ENCODE measurements around the gene MUC6.

The MUC6 gene

DNA sequence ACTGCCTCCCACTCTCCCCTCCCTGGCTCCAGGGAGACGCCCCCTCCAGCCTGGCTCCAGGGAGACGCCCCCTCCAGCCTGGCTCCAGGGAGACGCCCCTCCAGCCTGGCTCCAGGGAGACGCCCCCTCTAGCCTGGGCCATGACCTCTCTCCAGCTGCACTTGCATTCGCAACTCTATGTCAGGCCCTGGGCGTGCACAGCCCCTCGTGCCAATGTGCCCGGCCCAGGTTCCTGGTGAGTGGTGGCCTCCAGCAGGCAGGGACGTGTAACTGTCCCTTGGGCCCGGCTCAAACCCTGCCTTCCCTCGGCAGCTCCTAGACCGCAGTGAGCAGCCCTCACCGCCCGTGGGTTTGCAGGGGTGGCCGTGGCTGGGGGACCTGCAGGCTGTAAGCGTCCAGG, 6.9 kb downstream of the MUC6 start:
- Mint-ChIP-seq H3K9me3 (no peaks in the 10 kb centered on the region), H3K27ac (no peak overlapping the region), H3K36me3 (ENCODE audit: low read depth) (no peaks in the 10 kb centered on the region), H3K4me1 (no peaks in the 10 kb centered on the region), H3K27me3 (no peaks in the 10 kb centered on the region), H3K4me3 (no peak overlapping the region)
- DNase-seq (no peak), ATAC-seq (no peak)

DNA sequence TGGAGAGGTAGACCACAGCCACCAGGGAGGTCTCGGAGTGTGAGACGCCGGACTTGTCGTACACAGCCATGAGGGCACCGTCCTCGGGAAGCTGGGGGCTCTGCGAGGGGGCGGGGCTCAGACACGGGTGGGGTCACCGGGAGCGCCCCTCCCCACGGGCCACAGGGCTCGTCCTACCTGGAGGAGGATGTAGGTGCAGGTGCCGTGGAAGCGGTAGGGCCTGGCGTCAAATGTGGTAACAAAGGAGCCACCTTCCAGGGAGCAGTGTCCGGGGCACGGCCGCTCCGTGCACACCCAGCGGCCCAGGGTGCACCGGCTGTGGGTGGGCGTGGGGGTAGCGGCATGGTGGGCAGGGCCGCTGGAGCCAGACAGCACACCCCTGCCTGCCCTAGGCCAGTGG, 7.5 kb downstream of the MUC6 start:
- no peak overlapping the region for H3K27ac Mint-ChIP-seq
- no peak for DNase-seq
- no peaks in the 10 kb centered on the region for H3K36me3 Mint-ChIP-seq (ENCODE audit: low read depth)
- no peak for ATAC-seq
- no peaks in the 10 kb centered on the region for H3K27me3 Mint-ChIP-seq
- no peaks in the 10 kb centered on the region for H3K9me3 Mint-ChIP-seq
- no peaks in the 10 kb centered on the region for H3K4me1 Mint-ChIP-seq
- H3K4me3 Mint-ChIP-seq: no peak overlapping the region

DNA sequence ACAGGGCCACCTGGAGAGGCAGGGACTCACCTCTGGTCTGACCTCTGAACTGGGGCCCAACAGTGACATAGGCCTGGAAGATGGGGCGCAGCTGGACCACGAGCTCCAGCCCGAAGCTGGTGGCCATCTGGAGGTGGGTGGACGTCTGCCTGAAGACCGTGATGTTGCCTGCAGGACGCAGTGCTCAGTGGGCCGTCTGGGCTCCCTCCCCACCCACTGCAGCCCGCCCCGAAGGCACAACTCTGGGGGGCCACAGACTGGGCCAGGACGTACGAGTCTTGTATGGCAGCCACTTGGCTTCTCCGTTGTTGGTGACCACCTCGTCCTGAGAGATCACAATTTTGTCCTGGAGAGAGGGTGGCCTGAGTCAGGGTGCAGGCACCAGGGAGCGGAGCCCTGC, 7.9 kb downstream of the MUC6 start:
- Mint-ChIP-seq H3K36me3 (ENCODE audit: low read depth) (no peaks in the 10 kb centered on the region), H3K27me3 (no peaks in the 10 kb centered on the region), H3K4me1 (no peaks in the 10 kb centered on the region), H3K9me3 (no peaks in the 10 kb centered on the region), H3K4me3 (no peak overlapping the region), H3K27ac (no peak overlapping the region)
- ATAC-seq (no peak), DNase-seq (no peak)

DNA sequence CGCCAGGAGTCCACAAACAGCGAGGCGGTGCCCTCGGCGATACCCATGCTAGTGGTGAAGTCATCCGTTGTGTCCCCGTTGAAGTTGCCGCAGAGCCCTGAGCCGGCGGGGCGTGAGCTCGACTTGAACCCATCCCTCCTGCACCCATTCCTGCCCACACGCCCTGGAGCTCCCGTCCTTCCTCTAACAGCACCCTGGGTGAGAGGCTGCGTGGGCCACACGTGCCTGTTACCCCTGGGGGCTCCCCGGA, 8.3 kb downstream of the MUC6 start:
- ATAC-seq: no peak
- Mint-ChIP-seq H3K9me3 (no peaks in the 10 kb centered on the region), H3K27me3 (no peaks in the 10 kb centered on the region), H3K4me1 (no peaks in the 10 kb centered on the region), H3K4me3 (no peak overlapping the region), H3K36me3 (ENCODE audit: low read depth) (no peaks in the 10 kb centered on the region), H3K27ac (no peak overlapping the region)
- DNase-seq: no peak

DNA sequence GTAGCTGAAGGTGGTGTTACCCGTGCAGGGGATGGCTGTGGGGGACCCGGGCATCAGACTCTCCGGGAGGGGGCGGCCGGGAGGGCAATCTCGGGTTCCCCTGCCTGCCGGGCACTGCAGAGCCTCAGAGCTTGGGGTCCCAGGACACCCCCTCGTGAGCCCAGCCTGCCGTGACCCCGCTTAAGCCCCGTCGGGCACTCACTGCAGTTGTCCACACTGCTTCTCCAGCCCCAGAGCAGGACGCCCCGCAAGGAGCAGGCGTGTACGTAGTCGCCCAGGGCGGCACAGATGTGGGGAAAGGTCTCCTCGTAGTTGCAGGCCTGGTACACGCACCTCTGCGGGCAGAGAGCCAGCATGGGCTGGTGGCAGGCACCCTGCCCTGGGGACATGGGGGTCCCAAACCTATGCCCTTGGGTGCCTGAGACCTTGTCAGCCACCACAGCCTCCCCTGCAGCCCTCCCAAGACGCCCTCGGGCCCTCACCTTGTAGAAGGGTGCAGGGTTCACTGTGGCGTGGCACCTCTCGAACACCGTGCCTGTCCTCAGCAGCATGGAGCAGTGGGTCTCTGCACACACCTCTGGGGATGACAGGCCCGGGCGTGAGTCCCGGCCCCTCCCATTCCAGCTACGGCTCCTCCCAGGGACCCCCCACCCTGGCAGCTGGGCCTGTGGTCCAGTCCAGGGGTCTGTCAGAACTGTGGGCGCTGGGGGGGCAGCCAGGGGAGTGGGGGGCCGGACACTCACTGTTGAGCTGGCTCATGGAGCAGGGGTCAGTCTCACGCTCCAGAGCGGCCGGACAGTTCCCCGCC, 8.8 kb downstream of the MUC6 start:
- no peak for ATAC-seq
- no peak overlapping the region for H3K27ac Mint-ChIP-seq
- H3K4me1 Mint-ChIP-seq: no peaks in the 10 kb centered on the region
- no peak overlapping the region for H3K4me3 Mint-ChIP-seq
- no peak for DNase-seq
- no peaks in the 10 kb centered on the region for H3K27me3 Mint-ChIP-seq
- no peaks in the 10 kb centered on the region for H3K9me3 Mint-ChIP-seq
- no peaks in the 10 kb centered on the region for H3K36me3 Mint-ChIP-seq (ENCODE audit: low read depth)

DNA sequence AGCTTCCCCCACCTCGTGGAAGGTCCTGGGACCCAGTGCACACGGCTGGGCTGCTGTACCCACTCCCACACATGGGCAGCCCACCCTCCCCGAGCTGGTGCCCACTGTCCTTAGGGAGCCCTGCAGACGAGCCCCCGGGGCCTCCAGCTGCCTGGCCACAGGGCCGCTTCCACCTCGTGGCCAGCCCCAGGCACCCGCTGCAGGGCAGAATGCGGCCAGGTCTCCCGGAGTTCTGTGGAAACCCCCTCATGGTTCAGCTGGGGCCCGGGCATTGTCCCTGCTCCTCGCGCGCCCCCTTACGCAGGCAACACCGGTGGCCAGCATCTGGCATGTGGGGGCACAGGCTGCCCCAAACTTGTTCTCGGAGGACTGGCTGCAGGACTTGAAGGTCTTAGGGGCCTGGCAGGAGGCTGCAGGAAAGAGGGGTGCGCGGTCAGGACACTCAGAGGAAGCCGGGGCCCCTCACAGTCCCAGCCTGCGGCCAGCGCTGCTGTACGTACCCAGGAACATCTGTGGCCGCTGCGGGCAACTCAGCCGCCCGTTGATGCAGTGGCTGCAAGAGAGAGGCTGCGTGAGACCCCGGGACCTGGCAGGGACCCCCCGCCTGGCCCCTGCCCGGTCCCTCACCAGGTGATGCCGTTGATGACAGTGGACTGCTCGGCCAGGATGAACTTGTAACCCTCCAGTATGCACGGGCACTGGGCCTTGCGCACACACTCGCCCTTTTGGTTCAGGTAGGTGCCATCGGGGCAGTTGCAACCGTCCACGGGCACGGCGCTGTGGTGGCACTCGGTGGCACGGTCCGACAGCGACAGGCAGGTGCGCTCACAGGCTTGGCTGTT, 9.7 kb downstream of the MUC6 start:
- H3K27me3 Mint-ChIP-seq: no peaks in the 10 kb centered on the region
- H3K36me3 Mint-ChIP-seq (ENCODE audit: low read depth): no peaks in the 10 kb centered on the region
- no peak overlapping the region for H3K4me3 Mint-ChIP-seq
- no peak for DNase-seq
- H3K4me1 Mint-ChIP-seq: no peaks in the 10 kb centered on the region
- no peak overlapping the region for H3K27ac Mint-ChIP-seq
- no peak for ATAC-seq
- H3K9me3 Mint-ChIP-seq: no peaks in the 10 kb centered on the region

DNA sequence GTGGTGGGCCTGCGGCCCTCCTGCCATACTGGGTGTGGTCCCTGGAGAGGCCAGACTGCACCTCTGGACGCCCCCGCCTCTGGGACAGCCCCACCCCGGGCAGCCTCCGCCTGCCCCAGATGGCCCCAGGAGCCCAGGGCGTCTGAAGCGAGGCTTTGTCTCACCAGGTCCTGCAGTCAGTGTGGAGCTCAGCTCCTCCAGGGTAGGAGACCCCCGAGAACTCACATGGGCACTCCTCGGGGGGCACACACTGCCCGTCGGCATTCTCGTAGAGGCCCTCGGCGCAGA, 10.4 kb downstream of the MUC6 start:
- no peaks in the 10 kb centered on the region for H3K36me3 Mint-ChIP-seq (ENCODE audit: low read depth)
- no peaks in the 10 kb centered on the region for H3K4me1 Mint-ChIP-seq
- no peak overlapping the region for H3K4me3 Mint-ChIP-seq
- no peaks in the 10 kb centered on the region for H3K27me3 Mint-ChIP-seq
- ATAC-seq: no peak
- no peak for DNase-seq
- H3K9me3 Mint-ChIP-seq: no peaks in the 10 kb centered on the region
- H3K27ac Mint-ChIP-seq: no peak overlapping the region

DNA sequence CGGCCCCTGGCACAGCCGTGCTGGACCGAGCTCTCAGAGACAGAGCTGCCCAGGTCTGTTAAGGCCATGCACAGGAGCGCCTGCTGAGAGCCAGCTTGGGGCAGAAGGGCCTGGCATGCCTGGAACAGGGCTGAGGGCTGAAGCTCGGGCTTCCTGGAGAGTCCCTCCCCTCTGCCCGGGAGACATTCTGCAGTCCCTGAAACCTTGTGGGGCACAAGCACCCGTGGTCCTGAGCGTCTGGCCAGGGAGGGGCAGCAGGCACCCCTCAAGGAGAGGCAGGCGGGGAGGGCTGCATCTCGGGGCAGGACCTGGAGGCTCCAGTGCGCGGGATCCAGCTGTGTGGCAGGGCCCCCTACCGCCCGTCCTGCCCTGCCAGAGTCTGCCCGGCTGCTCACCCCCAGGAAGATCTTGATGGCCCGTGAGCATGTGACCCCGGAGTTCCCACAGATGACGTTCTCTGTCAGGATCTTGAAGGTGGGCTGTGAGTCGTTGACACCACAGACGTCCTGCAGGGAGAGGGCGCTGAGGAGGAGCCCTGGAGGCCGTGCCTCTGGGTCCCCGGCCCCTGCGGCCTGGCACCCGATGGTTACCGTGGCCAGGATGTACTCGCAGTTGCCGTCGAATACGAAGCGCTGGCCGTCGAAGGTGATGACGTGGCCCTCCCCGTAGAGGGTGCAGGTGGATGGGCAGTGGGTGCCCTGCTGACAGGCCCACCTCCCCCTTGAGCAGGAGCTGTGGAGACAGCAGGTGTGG, 10.9 kb downstream of the MUC6 start:
- Mint-ChIP-seq H3K4me3 (no peak overlapping the region), H3K36me3 (ENCODE audit: low read depth) (no peaks in the 10 kb centered on the region), H3K9me3 (no peaks in the 10 kb centered on the region), H3K27me3 (no peaks in the 10 kb centered on the region), H3K27ac (no peak overlapping the region), H3K4me1 (no peaks in the 10 kb centered on the region)
- ATAC-seq: no peak
- DNase-seq: no peak

DNA sequence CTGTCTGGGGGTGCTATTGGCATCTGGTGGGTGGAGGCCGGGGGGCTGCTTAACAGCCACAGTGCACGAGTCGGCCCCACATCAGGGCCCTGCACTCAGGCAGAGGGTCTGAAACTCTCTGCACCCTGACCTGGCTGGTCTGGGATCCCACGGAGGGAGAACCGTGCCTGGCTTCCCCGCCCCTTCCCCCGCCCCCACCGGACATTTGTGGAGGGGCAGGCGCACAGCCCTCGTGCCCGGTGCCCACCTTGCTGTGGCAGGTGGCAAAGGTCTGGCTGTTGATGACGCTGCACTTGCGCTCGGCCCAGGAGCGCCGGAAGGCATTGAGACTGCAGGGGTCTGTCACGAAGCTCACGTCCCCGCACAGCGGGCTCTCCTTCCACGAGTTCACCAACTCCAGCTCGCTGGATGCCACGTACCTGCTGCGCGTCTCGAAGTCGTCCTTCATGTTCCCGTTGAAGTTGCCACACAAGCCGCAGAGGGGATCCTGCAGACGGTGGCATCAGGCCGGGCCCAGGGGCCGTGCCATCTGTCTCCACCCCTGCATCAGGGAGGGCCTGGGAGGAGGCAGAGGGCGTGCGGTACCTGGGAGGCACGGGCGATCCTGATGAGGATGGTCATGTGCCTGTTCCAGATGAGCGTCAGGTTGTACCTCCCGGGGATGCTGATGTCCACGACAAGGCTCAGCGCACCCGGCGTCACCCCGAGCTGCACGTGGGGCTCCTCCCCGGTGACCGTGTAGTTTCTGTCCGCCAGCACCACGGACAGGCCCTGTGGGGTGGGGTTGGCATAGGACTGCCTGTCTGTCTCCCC, 11.7 kb downstream of the MUC6 start:
- ATAC-seq: no peak
- H3K27ac Mint-ChIP-seq: no peak overlapping the region
- no peaks in the 10 kb centered on the region for H3K9me3 Mint-ChIP-seq
- H3K36me3 Mint-ChIP-seq (ENCODE audit: low read depth): no peaks in the 10 kb centered on the region
- no peaks in the 10 kb centered on the region for H3K27me3 Mint-ChIP-seq
- no peak overlapping the region for H3K4me3 Mint-ChIP-seq
- DNase-seq: no peak
- H3K4me1 Mint-ChIP-seq: no peaks in the 10 kb centered on the region

DNA sequence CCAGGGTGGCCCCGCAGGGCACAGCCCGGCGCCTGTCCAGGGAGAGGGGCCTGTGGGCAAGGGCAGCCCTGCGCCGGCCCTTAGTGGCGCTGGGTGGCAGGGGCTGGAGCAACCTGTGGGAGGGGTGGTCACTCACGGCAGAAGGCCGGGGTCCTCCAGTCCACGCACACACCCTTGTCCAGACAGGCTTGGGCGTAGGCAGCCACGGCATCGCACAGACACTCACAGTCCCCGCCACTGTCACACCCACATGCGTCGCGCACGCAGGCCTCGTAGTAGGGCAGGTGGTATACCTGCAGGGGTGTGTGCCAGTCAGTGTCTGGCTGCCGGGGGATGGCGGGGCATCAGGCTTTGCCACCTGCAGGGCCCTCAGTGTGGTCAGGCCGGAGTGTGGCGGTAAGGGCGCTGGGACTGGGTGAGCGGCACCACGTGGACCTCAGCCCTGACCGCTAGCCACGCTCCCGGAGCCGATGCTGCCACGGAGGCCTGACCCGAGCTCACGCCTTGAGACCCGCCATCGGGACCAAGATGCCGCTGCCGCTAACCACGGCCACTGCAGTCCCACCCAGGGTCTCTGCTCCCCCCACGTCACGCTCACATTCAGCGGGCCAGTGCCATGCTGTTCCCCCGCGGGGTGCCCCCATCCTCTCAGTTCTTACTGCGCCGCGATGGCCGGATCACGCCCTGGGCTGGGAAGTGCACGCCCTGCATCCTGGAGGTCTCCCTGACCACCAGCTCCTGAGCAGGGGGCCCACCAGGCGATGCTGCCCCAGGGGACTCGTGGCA, 12.5 kb downstream of the MUC6 start:
- Mint-ChIP-seq H3K9me3 (no peaks in the 10 kb centered on the region), H3K27me3 (no peaks in the 10 kb centered on the region), H3K36me3 (ENCODE audit: low read depth) (no peaks in the 10 kb centered on the region), H3K4me3 (no peak overlapping the region), H3K27ac (no peak overlapping the region), H3K4me1 (no peaks in the 10 kb centered on the region)
- ATAC-seq (no peak), DNase-seq (no peak)

DNA sequence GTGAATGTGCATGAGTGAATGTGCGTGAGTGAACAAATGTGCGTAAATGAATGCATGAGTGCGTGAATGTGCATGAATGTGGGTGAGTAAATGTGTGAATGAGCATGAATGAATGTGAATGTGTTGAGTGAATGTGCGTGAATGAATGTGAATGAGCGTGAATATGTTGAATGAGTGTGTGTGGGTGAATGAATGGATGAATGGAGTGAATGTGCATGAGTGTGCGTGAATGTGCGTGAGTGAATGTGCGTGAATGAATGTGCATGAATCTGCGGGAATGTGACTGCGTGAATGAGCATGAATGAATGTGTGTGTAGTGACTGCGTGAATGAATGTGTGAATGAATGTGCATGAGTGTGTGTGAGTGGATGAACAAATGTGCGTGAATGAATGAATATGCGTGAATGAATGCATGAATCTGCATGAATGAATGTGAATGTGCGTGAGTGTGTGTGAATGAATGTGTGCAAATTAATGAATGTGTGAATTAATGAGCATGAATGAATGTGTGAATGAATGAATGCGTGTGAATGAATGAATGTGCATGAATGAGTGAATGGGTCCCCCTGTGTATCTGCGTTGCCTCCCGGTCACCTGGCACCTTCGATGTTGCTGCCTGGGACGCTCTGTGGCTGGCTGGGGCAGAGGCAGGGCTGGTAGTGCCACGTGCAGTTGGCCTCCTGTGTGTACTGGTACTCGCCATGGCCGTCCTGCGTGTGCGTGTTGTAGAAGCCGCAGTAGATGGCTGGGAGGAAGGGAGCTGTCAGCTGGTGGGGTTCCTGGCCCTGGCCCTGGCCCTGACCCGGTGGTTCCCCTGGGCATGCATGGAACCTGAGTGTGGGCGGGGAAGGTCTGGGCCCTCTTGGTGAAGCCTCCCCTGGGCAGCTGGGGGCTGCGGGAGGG, 13.4 kb downstream of the MUC6 start:
- Mint-ChIP-seq H3K9me3 (peaks cover 1% of the 10 kb centered on the region), H3K36me3 (ENCODE audit: low read depth) (peaks cover under 1% of the 10 kb centered on the region), H3K27ac (no peak overlapping the region), H3K4me1 (peaks cover 2% of the 10 kb centered on the region), H3K27me3 (no peaks in the 10 kb centered on the region), H3K4me3 (no peak overlapping the region)
- ATAC-seq (no peak), DNase-seq (no peak)

DNA sequence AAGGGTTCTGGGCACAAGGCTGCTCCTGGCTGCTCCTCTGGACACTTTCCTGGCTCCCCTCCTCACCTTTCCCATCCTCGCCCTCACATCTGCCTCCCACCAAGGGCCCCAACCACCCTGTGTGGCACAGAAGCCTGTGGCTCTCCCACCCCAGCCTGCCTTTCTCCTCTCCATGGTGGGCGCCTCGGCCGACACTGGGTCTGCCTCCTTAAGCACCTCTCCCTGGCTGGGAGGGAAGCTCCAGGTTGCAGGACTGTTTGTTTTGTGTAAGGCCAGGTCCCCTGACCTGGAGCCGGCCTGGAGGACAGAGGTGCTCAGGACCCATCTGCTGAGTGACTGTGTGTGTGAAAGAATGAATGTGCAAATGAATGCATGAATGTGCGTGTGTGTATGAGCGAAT, 14.1 kb downstream of the MUC6 start:
- no peak for DNase-seq
- no peak for ATAC-seq
- Mint-ChIP-seq H3K4me3 (no peak overlapping the region), H3K4me1 (peaks cover 8% of the 10 kb centered on the region), H3K36me3 (ENCODE audit: low read depth) (peaks cover 6% of the 10 kb centered on the region), H3K27ac (no peak overlapping the region), H3K9me3 (peaks cover 9% of the 10 kb centered on the region), H3K27me3 (no peaks in the 10 kb centered on the region)

DNA sequence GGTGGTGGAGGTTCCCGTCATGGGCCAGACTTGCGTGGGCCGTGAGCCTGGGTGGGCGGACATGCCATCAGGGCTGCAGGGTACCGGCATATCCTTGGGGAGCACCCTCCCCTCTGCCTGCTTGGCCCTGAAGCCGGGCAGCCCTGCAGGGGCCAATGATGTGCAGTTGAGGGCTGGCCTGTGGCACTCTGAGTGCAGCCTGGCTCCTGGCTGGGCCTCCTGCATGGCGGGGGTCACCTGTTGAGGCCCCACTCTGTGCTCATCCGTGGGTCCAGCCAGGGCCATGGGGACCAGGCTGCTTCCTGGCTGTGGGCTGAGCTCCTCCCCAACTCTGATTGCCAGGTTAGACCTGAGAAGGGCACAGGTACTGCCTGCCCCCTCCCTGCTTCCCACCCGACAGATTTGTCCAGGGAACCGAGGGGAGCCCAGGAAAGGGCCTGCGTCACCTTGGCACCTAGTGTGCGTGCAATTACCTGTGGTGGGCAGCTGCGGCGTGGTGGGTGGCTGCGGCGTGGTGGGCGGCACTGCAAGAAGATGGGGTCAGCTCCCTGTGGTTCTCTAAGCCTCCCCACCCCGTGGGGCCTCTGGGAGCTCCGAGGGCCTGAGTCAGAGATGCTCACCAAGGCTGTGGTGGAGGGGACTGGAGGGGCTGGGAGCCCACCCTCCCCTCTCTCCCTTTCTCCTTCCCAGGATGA, 16.2 kb downstream of the MUC6 start:
- peaks cover 12% of the 10 kb centered on the region for H3K36me3 Mint-ChIP-seq (ENCODE audit: low read depth)
- DNase-seq (no peak), ATAC-seq (no peak)
- no peaks in the 10 kb centered on the region for H3K27me3 Mint-ChIP-seq
- peaks cover 22% of the 10 kb centered on the region for H3K4me1 Mint-ChIP-seq
- no peak overlapping the region for H3K4me3 Mint-ChIP-seq
- no peak overlapping the region for H3K27ac Mint-ChIP-seq
- peaks cover 19% of the 10 kb centered on the region for H3K9me3 Mint-ChIP-seq

All from activated naive CD8-positive, alpha-beta T cell treated with anti-CD3 and anti-CD28 coated beads, Interleukin-2, amount 50 U/mL, for 24 hours (primary cell).